Adrenal gland (tissue), 12 donors: Measurements from ENCODE around the gene OMD. TPM values are rescaled to one million over a fixed set of nuclear protein-coding genes. Genes with fewer than 3 reads are reported as not detected.

Source experiments
- DNase-seq, 7 donors: peaks; one replicate each; pipeline ENCODE4 v3.0.0-alpha.2; 2019 to 2020
- H3K27ac ChIP-seq, 5 donors: fragments of 200-600 bp; sonication (generic) in 4 of 5; 1 replicate in 3 of 5; 2 replicates in 2 of 5; pipeline versions ENCODE4 v1.5.1 to v1.8.0; 2016 to 2020; ENCODE audit warnings: mild to moderate bottlenecking in 1 of 5
- H3K27me3 ChIP-seq: fragments of 200-600 bp; 2 replicates; pipeline ENCODE4 v1.8.0; 2021
- H3K36me3 ChIP-seq, 2 donors: fragments of 200-600 bp; replicated peaks in 1 of 2; 1 replicate in 1 of 2; 2 replicates in 1 of 2; pipeline versions ENCODE4 v1.5.1 to v1.8.0; 2018 to 2022
- H3K4me1 ChIP-seq, 2 donors: fragments of 200-600 bp; replicated peaks in 1 of 2; 1 replicate in 1 of 2; 2 replicates in 1 of 2; pipeline versions ENCODE4 v1.5.1 to v1.8.0; 2018 to 2021
- H3K4me3 ChIP-seq, 4 donors: fragments of 200-600 bp; sonication (generic) in 3 of 4; one replicate each; pipeline ENCODE4 v1.5.1; 2016 to 2018
- H3K9me3 ChIP-seq, 3 donors: fragments of 200-600 bp; sonication (generic) in 1 of 3; replicated peaks in 1 of 3; 1 replicate in 2 of 3; 2 replicates in 1 of 3; pipeline versions ENCODE4 v1.5.1 to v1.8.0; 2016 to 2021
- POLR2A ChIP-seq, 2 donors: fragments of 450-650 bp; IDR thresholded peaks; one replicate each; pipeline ENCODE4 v1.6.1; 2017; ENCODE audit warnings: antibody characterized with exemption in 2 of 2, mild to moderate bottlenecking in 2 of 2, moderate library complexity in 1 of 2
- WGBS, 4 donors: extraction: QIAGEN DNeasy Blood & Tissue Kit in 2 of 4; methylation state at CpG; one replicate each; pipeline versions ENCODE4 v1.1.5 to v1.1.7; 2013 to 2017; 5-methylcytosine and 5-hydroxymethylcytosine counted together
- intact Hi-C, 2 donors: fragments of 100-400 bp; cut with DNase I; formaldehyde crosslinking; loops; one replicate each; pipeline versions ENCODE4 v1.14.1 to v1.15.0; 2022 to 2023
- polyA plus RNA-seq, 3 donors: library from polyadenylated mRNA; stranded (reverse); fragments of 200-250 nt in 2 of 3; fragments of 350-450 nt in 1 of 3; fragmentation: Illumina TruSeq in 1 of 3; extraction: RNeasy Lipid Tissue Mini Kit (QIAGEN cat#74804) in 1 of 3; gene quantifications; one replicate each; pipeline ENCODE4 v1.2.3, GENCODE V29; 2013 to 2014
- total RNA-seq, 9 donors: library from RNA; depleted of rRNA in 4 of 9; stranded (reverse); fragments of >200 nt in 4 of 9; fragments of 120-200 nt in 1 of 9; fragmentation: NEBNext Ultra II Directional in 1 of 9; extraction: Animal tissue kit (Norgen Biotek cat#: 25700) in 1 of 9; gene quantifications; one replicate each; pipeline versions ENCODE4 v1.1.0 to v1.2.4, GENCODE V29; 2013 to 2023
- TF ChIP-seq, protein P1 (sequence below), 6 experiments: fragments of 450-650 bp in 4 of 6; fragments of 200-600 bp in 2 of 6; sonication (generic) in 1 of 6; IDR thresholded peaks; 1 replicate in 5 of 6; 2 replicates in 1 of 6; pipeline versions ENCODE4 v1.5.1 to v1.8.0; 2016 to 2021; ENCODE audit warnings: antibody characterized with exemption in 6 of 6, mild to moderate bottlenecking in 2 of 6, moderate library complexity in 1 of 6
- donor health status: healthy with polysubstance abuse.
- donor health status: Bipolar disorder and iron deficiency.
- donor health status: DM: yes; HTN: yes; CAD: no.
- donor health status: DM: no; HTN: no; CAD: no.
- donor health status: DM: no; HTN: no; CAD: no.
- donor health status: DM: yes; HTN: yes; CAD: no.

The OMD gene
- total and polyA plus RNA-seq, 12 donors, result 0.72 to 18.1 (median 6.8) TPM

DNA sequence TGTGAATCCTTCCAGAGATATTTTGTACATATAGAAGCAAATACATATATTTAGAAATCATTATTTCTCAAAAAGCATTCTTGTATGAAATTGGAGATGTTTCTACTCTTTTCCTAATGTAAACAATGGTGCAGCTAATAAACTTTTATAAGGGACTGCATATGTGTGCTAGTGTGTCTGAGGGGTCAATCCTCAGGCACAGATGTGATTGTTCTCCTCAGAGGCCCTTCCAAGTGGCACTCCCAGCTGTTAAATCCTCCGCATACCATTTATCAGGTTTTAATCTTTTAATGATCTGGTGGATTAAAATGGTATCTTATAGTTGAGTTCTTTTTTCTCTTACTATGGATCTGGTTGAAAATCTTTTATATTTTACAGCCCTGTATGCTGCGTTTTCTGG is 5.6 kb upstream of the OMD start:
- Histone ChIP-seq H3K36me3 (no peaks in the 10 kb centered on the region), H3K4me1 (peaks cover 0 to 8% of the 10 kb centered on the region in 2 donors), H3K9me3 (no peaks in the 10 kb centered on the region), H3K4me3 (no peak overlapping the region), H3K27ac (no peak overlapping the region), H3K27me3 (no peaks in the 10 kb centered on the region)
- TF ChIP-seq, protein P1, sequence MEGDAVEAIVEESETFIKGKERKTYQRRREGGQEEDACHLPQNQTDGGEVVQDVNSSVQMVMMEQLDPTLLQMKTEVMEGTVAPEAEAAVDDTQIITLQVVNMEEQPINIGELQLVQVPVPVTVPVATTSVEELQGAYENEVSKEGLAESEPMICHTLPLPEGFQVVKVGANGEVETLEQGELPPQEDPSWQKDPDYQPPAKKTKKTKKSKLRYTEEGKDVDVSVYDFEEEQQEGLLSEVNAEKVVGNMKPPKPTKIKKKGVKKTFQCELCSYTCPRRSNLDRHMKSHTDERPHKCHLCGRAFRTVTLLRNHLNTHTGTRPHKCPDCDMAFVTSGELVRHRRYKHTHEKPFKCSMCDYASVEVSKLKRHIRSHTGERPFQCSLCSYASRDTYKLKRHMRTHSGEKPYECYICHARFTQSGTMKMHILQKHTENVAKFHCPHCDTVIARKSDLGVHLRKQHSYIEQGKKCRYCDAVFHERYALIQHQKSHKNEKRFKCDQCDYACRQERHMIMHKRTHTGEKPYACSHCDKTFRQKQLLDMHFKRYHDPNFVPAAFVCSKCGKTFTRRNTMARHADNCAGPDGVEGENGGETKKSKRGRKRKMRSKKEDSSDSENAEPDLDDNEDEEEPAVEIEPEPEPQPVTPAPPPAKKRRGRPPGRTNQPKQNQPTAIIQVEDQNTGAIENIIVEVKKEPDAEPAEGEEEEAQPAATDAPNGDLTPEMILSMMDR (IDR thresholded peaks at IDR 0.05), result no peak
- no peak for TF ChIP-seq POLR2A (IDR thresholded peaks at IDR 0.05)
- intact Hi-C loops, result loop anchor here in 1 of 2 donors (10.0 kb wide), 1 partner anchor 295 kb away; no protein-coding TSS in a partner anchor
- DNase-seq, result no peak
- WGBS, 4 donors, result 75 to 98% (median 94%) methylated on average over 2 of the region's 2 CpGs

- intact Hi-C loops, result no loop called here
- no peak overlapping the region for H3K27ac ChIP-seq
- peaks cover 0 to 8% of the 10 kb centered on the region in 2 donors for H3K4me1 ChIP-seq
These were observed 2.4 kb upstream of the OMD start for GRCh38 chr9:92426501-92427145.

GRCh38 chr9:92425474-92425873 is 1.2 kb upstream of the OMD start:
- Histone ChIP-seq H3K4me1 (peaks cover 0 to 8% of the 10 kb centered on the region in 2 donors), H3K4me3 (no peak overlapping the region), H3K36me3 (no peaks in the 10 kb centered on the region), H3K27ac (peak overlapping the region in 1 of 5 donors; percentile 11), H3K27me3 (no peaks in the 10 kb centered on the region), H3K9me3 (no peaks in the 10 kb centered on the region)
- no peak for TF ChIP-seq POLR2A (IDR thresholded peaks at IDR 0.05)
- TF ChIP-seq, protein P1 (IDR thresholded peaks at IDR 0.05), result no peak
- WGBS, 4 donors, result 59 to 68% (median 63%) methylated on average over 2 of the region's 2 CpGs
- intact Hi-C loops, result no loop called here
- no peak for DNase-seq

More at GRCh38 chr9:92426501-92427145, 2.4 kb upstream of the OMD start:
- TF ChIP-seq, protein P1 (IDR thresholded peaks at IDR 0.05), result no peak
- TF ChIP-seq POLR2A (IDR thresholded peaks at IDR 0.05), result no peak
- DNase-seq, result no peak
- no peak overlapping the region for H3K4me3 ChIP-seq
- no peaks in the 10 kb centered on the region for H3K9me3 ChIP-seq
- no peaks in the 10 kb centered on the region for H3K36me3 ChIP-seq
- H3K27me3 ChIP-seq, result no peaks in the 10 kb centered on the region
- 80 to 91% (median 82%) methylated on average over 5 of the region's 5 CpGs for WGBS, 4 donors

DNA sequence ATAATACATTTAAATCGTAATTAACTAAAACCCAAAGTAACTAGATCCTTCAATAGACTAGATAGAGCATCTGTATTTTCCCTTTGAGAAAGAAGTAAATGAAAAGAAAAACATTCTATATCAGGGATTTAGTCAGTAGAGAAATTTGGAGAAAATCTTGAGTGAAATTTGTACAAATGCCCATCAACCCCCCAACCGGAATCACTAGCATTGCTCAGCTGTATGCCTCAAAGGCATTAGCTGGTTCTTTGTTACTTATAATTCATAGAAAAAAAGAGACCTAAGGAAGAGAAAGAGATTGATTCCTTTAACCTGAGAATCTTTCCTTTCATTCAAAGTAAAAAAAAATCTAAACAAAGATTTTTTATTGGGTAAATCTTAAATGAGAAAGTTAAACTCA is 659 bp downstream of the OMD start:
- Histone ChIP-seq H3K4me1 (peaks cover 0 to 8% of the 10 kb centered on the region in 2 donors), H3K27me3 (no peaks in the 10 kb centered on the region), H3K36me3 (no peaks in the 10 kb centered on the region), H3K9me3 (no peaks in the 10 kb centered on the region), H3K27ac (no peak overlapping the region), H3K4me3 (peak overlapping the region in 1 of 4 donors; percentile 26)
- 77 to 87% (median 81%) methylated on average over 2 of the region's 2 CpGs for WGBS, 4 donors
- no peak for DNase-seq
- TF ChIP-seq, protein P1 (IDR thresholded peaks at IDR 0.05), result no peak
- no peak for TF ChIP-seq POLR2A (IDR thresholded peaks at IDR 0.05)
- intact Hi-C loops, result no loop called here
